Keratinocyte (primary cell): ENCODE data around the gene SMYD3. TPM values are rescaled to one million over a fixed set of nuclear protein-coding genes. Genes with fewer than 3 reads are reported as not detected.

Experiments used
- DNase-seq: peaks from one replicate; pipeline ENCODE4 v3.0.0-alpha.2; 2011; ENCODE audit warnings: low read depth, missing footprints, low spot score
- FAIRE-seq: peaks from 2 replicates; lab custom pipeline; 2011; peaks lifted over from hg19 to GRCh38; lab: Jason Lieb, UNC
- H2AFZ ChIP-seq: 2 replicates; pipeline ENCODE4 v1.6.0; 2012; ENCODE audit warnings: low read length, control low read depth, inconsistent platforms; ENCODE audit not compliant: control insufficient read depth
- H3K27ac ChIP-seq: 2 replicates; pipeline ENCODE4 v1.5.1; 2011; ENCODE audit warnings: low read length; ENCODE audit not compliant: control insufficient read depth, insufficient read depth
- H3K27me3 ChIP-seq: 3 replicates; pipeline ENCODE4 v1.6.0; 2011; ENCODE audit warnings: low read length; ENCODE audit not compliant: control insufficient read depth, insufficient read depth; ENCODE audit errors: extremely low read depth
- H3K36me3 ChIP-seq, 2 experiments: 2 replicates in 1 of 2; 3 replicates in 1 of 2; pipeline ENCODE4 v1.5.1; 2011; ENCODE audit warnings: low read length in 2 of 2, mild to moderate bottlenecking in 1 of 2; ENCODE audit not compliant: control insufficient read depth in 2 of 2, insufficient read depth in 2 of 2; ENCODE audit errors: extremely low read depth in 1 of 2
- H3K4me1 ChIP-seq: 3 replicates; pipeline ENCODE4 v1.5.1; 2011; ENCODE audit warnings: low read length; ENCODE audit not compliant: control insufficient read depth, insufficient read depth; ENCODE audit errors: extremely low read depth
- H3K4me2 ChIP-seq: 3 replicates; pipeline ENCODE4 v1.6.0; 2011; ENCODE audit warnings: low read depth, low read length; ENCODE audit not compliant: control insufficient read depth, insufficient read depth; ENCODE audit errors: extremely low read depth
- H3K4me3 ChIP-seq, 3 experiments: fragments of 200-600 bp in 1 of 3; sonication (generic) in 1 of 3; 2 replicates in 2 of 3; 3 replicates in 1 of 3; pipeline ENCODE4 v1.5.1; 2011 to 2016; ENCODE audit warnings: low read length in 3 of 3, mild to moderate bottlenecking in 3 of 3, control low read depth in 2 of 3, inconsistent platforms in 1 of 3, low read depth in 1 of 3, mixed read lengths in 1 of 3, mixed run types in 1 of 3, moderate library complexity in 1 of 3; ENCODE audit not compliant: control insufficient read depth in 2 of 3, insufficient read depth in 2 of 3; ENCODE audit errors: extremely low read depth in 1 of 3
- H3K79me2 ChIP-seq: 2 replicates; pipeline ENCODE4 v1.6.0; 2012; ENCODE audit warnings: low read length; ENCODE audit not compliant: control insufficient read depth, insufficient read depth
- H3K9ac ChIP-seq: 3 replicates; pipeline ENCODE4 v1.6.0; 2011; ENCODE audit warnings: low read length; ENCODE audit not compliant: control insufficient read depth, insufficient read depth; ENCODE audit errors: extremely low read depth
- H3K9me1 ChIP-seq: 3 replicates; pipeline ENCODE4 v1.6.0; 2011; ENCODE audit warnings: low read length; ENCODE audit not compliant: control insufficient read depth, insufficient read depth; ENCODE audit errors: extremely low read depth
- H3K9me3 ChIP-seq: 2 replicates; pipeline ENCODE4 v1.5.1; 2012; ENCODE audit warnings: low read depth, low read length; ENCODE audit not compliant: control insufficient read depth
- H4K20me1 ChIP-seq: 3 replicates; pipeline ENCODE4 v1.6.0; 2011; ENCODE audit warnings: low read length; ENCODE audit not compliant: control insufficient read depth, insufficient read depth; ENCODE audit errors: extremely low read depth
- CTCF ChIP-seq, 3 experiments: IDR thresholded peaks in 1 of 3; conservative IDR thresholded peaks in 1 of 3; optimal IDR thresholded peaks in 1 of 3; 2 replicates in 2 of 3; 3 replicates in 1 of 3; pipeline versions ENCODE3 to v1.5.1; 2011; ENCODE audit warnings: low read length in 3 of 3, mild to moderate bottlenecking in 3 of 3, moderate library complexity in 2 of 3, control low read depth in 1 of 3, inconsistent platforms in 1 of 3; ENCODE audit not compliant: insufficient read depth in 2 of 3; ENCODE audit errors: extremely low read depth in 1 of 3
- EZH2 ChIP-seq: IDR thresholded peaks from one replicate; pipeline ENCODE4 v1.6.1; 2012; ENCODE audit warnings: inconsistent platforms, mild to moderate bottlenecking, low read length, moderate library complexity
- dilution Hi-C: fragments of 300-500 bp; cut with MboI; formaldehyde crosslinking; loops from one replicate; pipeline ENCODE4 v1.7.0; 2020; ENCODE audit warnings: low sequenced_read_pairs; ENCODE audit not compliant: extremely low pct_ligation_motif_present
- polyA plus RNA-seq, 5 experiments: library from polyadenylated mRNA; depleted of rRNA in 3 of 5; stranded (reverse) in 3 of 5; stranded (forward) in 1 of 5; unstranded in 1 of 5; fragments of >200 nt; gene quantifications; 1 replicate in 1 of 5; 2 replicates in 3 of 5; 3 replicates in 1 of 5; pipeline versions ENCODE4 v1.2.1 to v1.2.3, GENCODE V29; 2011 to 2012; ENCODE audit warnings: missing spikeins in 2 of 5, low read depth in 1 of 5, low replicate concordance in 1 of 5

The SMYD3 gene
- polyA plus RNA-seq, 1 donor (not counting 4 experiments of a cell fraction or from before 2014, with no cell fraction given): 31.0 TPM

- FAIRE-seq (no peak), DNase-seq (no peak)
Observed at GRCh38 chr1:245704765-245705164, 802.3 kb downstream of the SMYD3 start.

GRCh38 chr1:245704341-245704740 is 802.7 kb downstream of the SMYD3 start:
- TF ChIP-seq CTCF (optimal IDR thresholded peaks at IDR 0.05 in 1 of 3, IDR thresholded peaks at IDR 0.05 in 1 of 3, conservative IDR thresholded peaks at IDR 0.05 in 1 of 3; ENCODE audit: extremely low read depth in 1 of 3, insufficient read depth in 2 of 3, low read length in 3 of 3): no peak
- Histone ChIP-seq H3K9me3 (no peaks in the 10 kb centered on the region), H3K27ac (no peak overlapping the region), H3K4me2 (no peak overlapping the region), H3K79me2 (no peaks in the 10 kb centered on the region), H2AFZ (no peak overlapping the region), H3K9ac (no peak overlapping the region), H3K36me3 (peaks cover 0 to 1% of the 10 kb centered on the region in 2 experiments), H3K4me3 (no peak overlapping the region), H3K9me1 (no peaks in the 10 kb centered on the region), H4K20me1 (no peaks in the 10 kb centered on the region), H3K27me3 (no peaks in the 10 kb centered on the region), H3K4me1 (peaks cover 3% of the 10 kb centered on the region)
- DNase-seq (no peak), FAIRE-seq (no peak)
- dilution Hi-C loops: no loop called here

More at GRCh38 chr1:245704765-245705164, 802.3 kb downstream of the SMYD3 start:
- no peak overlapping the region for H3K4me2 ChIP-seq
- H3K27ac ChIP-seq: no peak overlapping the region
- H4K20me1 ChIP-seq: no peaks in the 10 kb centered on the region
- no peaks in the 10 kb centered on the region for H3K9me3 ChIP-seq
- H3K4me1 ChIP-seq: peaks cover 3% of the 10 kb centered on the region
- peaks cover 0 to 1% of the 10 kb centered on the region in 2 experiments for H3K36me3 ChIP-seq
- no peak overlapping the region for H3K4me3 ChIP-seq
- H3K9me1 ChIP-seq: no peaks in the 10 kb centered on the region
- dilution Hi-C loops: no loop called here
- no peaks in the 10 kb centered on the region for H3K27me3 ChIP-seq
- TF ChIP-seq EZH2: no peak
- no peak for TF ChIP-seq CTCF (optimal IDR thresholded peaks at IDR 0.05 in 1 of 3, IDR thresholded peaks at IDR 0.05 in 1 of 3, conservative IDR thresholded peaks at IDR 0.05 in 1 of 3; ENCODE audit: extremely low read depth in 1 of 3, insufficient read depth in 2 of 3, low read length in 3 of 3)
- no peak overlapping the region for H3K9ac ChIP-seq
- no peaks in the 10 kb centered on the region for H3K79me2 ChIP-seq
- H2AFZ ChIP-seq: no peak overlapping the region
